ENCODE measurements around the gene DUSP8.

GRCh38 chr11:1572197-1573076, at the start of gene DUSP8:
- TF ChIP-seq CTCF (conservative IDR thresholded peaks at IDR 0.05) (no peak), EZH2 (IDR thresholded peaks at IDR 0.05; ENCODE audit: low read depth) (no peak)
